HG03097 (cell line): ENCODE data around the gene PHEX.

Experiments used
- ATAC-seq: cut with Tn5 transposase; IDR thresholded peaks from one replicate; pipeline ENCODE4 v1.9.1; 2021; ENCODE audit not compliant: unreplicated experiment, low FRiP score

PHEX gene

GRCh38 chrX:22141047-22141730 lies 109.1 kb downstream of the PHEX start:
- ATAC-seq: no peak

GRCh38 chrX:22147214-22147613 lies 115.1 kb downstream of the PHEX start:
- ATAC-seq: no peak

DNA sequence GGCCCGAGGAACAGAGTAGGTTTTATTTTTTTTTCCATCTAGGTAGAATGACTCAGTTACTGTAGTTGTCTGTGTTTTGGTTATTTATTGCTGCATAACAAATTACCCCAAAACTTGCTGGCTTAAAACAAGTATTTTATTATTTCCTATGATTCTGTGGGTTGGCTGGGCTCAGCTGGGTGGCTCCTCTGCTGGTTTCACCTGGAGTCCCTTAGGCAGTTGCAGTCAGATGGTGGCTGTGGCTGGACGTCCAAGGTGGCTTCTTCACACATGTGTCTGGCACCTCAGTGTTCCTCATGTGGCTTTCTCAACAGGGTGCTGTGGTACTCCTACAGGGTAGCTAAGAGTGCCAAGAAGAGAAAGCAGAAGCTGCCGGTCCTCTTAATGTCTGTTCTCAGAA lies 115.8 kb downstream of the PHEX start:
- ATAC-seq: no peak

DNA sequence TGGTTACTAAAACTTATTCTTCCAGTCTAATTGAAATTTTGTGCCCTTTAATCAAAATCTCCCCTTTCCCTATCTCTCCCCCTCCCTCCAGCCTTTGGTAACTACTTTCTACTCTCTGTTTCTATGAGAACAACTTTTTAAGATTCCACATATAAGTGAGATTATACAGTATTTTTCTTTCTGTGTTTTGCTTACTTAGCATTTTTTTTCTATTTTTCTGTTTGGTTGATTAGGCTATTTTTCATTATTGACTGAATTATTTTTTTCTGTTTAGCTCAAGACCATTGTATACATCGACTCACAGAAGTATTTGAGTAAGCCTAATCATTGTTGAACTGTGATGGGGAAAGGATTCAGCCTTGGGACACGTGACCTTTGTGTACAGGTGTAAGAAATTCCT lies 116.4 kb downstream of the PHEX start:
- ATAC-seq: no peak

DNA sequence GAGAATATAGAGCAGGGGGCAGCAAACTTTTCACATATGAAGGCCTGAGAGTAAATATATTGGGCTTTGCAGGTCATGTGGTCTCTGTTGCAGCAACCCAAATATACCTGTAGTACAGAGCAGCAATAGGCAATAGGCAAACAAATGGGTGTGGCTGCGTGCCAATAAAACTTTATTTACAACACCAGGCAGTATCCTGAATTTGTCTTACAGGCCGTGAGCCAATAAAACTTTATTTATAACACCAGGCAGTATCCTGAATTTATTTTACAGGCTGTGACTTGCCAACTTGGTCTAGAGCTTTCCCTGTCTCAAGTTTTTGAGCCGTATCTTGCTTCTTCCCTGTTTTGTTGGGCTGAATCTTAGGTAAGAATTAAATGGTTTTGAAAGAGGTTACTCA lies 118.2 kb downstream of the PHEX start:
- no peak for ATAC-seq

DNA sequence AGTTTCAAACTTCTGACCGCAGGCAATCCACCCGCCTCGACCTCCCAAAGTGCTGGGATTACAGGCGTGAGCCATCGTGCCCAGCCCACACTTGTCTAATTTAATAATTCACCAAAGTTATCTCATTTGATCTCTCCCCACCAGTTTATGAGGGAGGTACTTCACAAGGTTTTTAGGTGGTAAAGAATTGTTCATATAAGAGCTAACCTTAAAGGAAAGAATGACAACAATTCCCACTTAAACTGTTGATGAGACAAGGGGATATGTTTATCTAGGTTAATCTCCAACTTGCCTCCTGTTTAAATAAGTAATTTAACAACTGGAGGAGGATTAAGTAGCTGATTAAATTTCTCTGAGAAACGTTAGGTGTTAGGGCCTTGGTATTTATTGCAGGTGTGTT lies 123.0 kb downstream of the PHEX start:
- no peak for ATAC-seq

GRCh38 chrX:22159071-22159470 lies 126.9 kb downstream of the PHEX start:
- ATAC-seq: no peak

DNA sequence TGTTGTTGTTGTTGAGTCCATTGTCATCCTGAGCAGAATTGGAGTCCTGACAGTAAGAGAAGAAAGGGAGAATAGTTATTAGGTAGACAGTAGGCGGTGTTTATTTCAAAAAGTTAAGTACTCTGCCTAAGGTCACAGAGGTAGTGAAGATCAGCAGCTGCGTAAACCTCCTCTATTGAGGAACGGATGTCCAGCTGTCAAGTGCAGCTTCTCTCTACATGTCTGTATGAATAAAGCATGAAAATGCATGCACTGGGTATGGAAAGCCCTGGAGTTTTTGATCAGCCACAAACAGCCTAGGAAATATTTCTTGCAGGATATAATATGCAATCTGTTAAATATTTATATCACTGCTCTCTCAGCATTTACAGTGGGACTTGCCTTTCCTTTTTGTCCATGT lies 131.2 kb downstream of the PHEX start:
- ATAC-seq: no peak

GRCh38 chrX:22164770-22165388 lies 132.8 kb downstream of the PHEX start:
- no peak for ATAC-seq

GRCh38 chrX:22165732-22166457 lies 133.8 kb downstream of the PHEX start:
- ATAC-seq: no peak

DNA sequence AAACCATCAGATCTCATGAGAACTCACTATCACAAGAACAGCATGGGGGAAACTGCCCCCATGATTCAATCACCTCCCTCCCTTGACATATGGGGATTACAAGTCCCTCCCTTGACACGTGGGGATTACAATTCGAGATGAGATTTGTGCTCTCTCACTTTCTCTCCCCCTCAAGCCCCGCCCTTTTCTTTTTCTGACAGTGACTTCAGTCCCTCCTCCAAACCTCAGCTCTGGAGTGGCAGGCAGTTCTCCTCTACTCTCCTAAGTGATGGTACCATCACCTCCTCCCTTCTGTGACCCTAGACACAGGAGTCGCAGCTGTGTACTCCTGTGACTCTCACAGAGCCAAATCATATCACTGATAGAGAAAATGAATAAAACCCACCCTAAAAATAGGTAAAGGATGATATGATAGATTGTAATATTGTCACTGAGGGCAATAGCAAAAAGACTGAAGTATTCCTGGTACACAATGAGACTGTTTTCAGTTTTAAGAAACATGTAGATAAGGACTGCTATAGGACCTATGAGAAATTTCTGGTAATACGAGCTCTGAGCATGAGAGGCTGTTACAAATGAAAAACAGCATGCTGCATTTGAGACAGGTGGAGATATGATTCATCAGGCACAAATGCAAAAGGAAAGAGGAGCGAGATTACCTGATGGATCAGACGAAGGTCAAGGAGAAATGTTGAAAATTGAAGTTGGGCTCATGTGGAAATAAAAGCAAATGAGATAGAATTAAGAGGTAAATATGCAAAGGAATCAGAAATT lies 139.3 kb downstream of the PHEX start:
- ATAC-seq: no peak

GRCh38 chrX:22173966-22174365 lies 141.8 kb downstream of the PHEX start:
- no peak for ATAC-seq

GRCh38 chrX:22177950-22178515 lies 145.9 kb downstream of the PHEX start:
- no peak for ATAC-seq

DNA sequence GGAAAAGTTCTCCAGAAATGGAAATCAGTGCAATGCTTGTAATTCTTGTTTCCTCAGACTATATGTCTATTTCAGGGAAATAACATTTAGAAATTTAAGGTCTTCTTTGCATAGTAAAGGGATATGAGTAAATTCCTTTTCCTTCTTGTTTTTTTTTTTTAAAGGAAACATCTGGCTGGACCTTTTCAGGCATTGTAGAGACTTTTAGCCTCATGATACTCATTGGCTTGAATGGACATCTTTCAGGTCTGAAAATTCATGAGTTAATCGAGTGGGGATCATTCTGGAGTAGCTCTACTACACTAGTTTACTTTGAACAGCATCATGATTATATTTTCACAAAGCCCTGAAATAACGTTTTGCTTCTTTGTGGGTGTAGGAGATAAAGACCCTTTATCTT lies 152.0 kb downstream of the PHEX start:
- no peak for ATAC-seq

DNA sequence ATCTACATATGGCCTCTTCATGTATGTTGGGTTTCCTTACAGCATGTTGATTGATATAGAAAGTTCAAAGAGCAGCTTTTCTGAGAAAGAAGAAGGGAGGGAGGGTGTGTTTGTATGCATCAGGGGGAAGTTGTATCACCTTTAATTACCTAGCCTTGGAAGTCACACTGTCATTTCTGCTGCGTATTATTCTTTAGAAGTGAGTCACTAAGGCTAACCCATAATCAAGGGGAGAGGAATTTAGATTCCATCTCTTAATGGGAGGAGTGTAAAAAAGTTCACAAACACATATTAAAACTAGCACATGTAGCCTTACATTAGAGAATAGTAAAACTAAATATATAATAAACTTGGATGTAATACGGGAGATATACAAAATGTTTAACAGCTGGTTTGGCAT lies 154.0 kb downstream of the PHEX start:
- no peak for ATAC-seq

DNA sequence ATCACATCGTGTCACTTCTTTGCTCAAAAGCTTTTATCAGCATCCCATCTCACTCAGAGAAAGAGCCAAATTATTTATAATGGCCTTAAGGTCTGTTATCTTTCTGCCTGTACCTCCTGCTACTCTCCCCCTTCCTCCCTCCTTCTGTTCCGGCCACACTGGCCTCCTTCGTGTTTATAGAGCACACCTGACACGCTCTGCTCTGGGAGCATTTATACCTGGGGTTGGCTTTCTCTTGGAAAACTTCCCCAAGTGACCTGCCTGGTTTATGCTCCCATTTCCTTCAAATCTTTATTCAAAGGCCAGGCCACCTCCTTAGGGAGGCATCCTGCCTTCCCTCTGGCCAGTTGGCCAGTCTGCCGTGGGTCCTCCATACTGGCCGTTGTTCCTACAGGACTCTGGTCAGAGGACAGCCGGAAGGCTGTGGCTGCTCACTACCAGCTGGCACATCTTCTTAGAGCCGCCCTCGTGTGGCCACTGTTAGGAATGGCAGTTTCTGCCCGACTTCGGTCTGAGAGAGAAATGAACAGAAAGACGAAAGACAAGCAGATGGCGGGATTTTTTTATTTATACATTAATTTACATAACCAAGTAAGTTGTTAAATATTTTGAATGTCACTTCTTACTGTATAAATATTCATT lies 160.4 kb downstream of the PHEX start:
- peak; percentile 99 for ATAC-seq

DNA sequence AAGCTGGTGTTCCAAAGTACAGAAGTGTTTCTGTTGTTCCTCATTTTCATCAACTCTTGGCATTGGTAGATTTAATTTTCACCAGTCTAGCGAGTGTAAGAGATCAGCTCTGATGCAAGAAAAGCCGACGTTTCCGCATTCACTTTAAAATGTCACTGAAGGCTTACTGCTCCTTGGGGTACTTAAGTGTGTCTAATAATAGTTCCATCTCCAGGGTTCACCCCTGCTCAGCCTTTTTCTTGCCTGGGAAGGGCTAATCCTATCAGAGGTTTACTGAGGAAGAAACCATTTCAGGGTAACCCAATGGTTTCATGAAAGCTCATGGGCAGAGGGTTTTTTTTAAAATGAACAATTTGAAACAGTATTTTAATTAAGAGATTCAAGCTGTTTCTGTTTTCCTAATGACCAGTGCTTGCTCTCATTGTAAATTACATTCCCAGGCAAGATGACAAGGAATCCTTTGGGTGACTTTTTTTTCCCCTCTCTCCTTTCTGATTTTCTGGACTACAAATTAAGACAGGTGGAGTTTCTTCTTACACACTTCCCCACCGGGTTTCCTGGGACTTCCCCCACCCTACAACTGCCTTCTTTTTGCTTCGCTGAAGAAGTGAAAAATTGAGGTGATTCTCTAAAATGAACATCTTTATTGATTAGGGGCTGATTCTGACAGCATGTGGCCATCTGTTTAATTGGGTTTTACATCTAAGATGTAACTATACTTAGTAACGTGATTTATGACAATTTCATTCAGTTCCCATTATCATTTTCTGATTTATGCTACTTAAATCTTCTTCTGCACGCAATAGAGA lies 161.9 kb downstream of the PHEX start:
- no peak for ATAC-seq

- ATAC-seq: no peak
Measured at GRCh38 chrX:22194660-22194945, 162.5 kb downstream of the PHEX start.

GRCh38 chrX:22196149-22196548 lies 164.0 kb downstream of the PHEX start:
- ATAC-seq: no peak

DNA sequence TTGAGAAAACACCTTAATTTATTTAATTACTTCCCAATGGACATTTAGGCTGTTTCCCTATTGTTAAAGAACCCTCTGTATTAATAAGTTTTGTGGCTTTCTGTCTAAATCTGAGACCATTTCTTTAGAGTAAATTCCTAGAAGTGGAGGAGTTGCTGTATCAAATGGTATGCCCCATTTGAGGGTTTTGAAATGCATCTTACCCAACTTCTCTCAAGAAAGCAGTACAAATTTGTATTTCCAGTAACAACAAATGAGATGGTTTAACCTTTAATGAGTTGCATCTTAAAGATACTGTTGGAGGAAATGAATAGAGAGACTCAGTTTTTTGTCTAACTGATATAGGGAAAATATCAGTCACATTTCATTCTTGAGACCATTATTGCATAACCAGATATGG lies 170.1 kb downstream of the PHEX start:
- ATAC-seq: no peak
